Testis (tissue), 2 donors: Measurements from ENCODE around the gene ARPP21.

Source experiments
- CTCF ChIP-seq, 3 experiments: fragments of 450-650 bp in 2 of 3; fragments of 200-600 bp in 1 of 3; sonication (generic) in 1 of 3; IDR thresholded peaks; one replicate each; pipeline ENCODE4 v1.5.1; 2016 to 2019; ENCODE audit warnings: antibody characterized with exemption in 3 of 3, mild to moderate bottlenecking in 2 of 3, moderate library complexity in 1 of 3
- POLR2A ChIP-seq: fragments of 450-650 bp; IDR thresholded peaks from one replicate; pipeline ENCODE4 v1.6.1; 2017; ENCODE audit warnings: antibody characterized with exemption, mild to moderate bottlenecking, moderate library complexity

GRCh38 chr3:35675206-35675605 lies 35.9 kb downstream of the ARPP21 start:
- no peak for TF ChIP-seq CTCF (IDR thresholded peaks at IDR 0.05)
- no peak for TF ChIP-seq POLR2A
